GM19324 (cell line): Measurements from ENCODE around the gene TTC12.

ENCODE experiments used
- ATAC-seq: cut with Tn5 transposase; IDR thresholded peaks from one replicate; pipeline ENCODE4 v1.9.1; 2021; ENCODE audit warnings: mild to moderate bottlenecking, moderate library complexity; ENCODE audit not compliant: unreplicated experiment, low FRiP score

The TTC12 gene

GRCh38 chr11:113397821-113398220, 83.4 kb downstream of the TTC12 start:
- no peak for ATAC-seq

DNA sequence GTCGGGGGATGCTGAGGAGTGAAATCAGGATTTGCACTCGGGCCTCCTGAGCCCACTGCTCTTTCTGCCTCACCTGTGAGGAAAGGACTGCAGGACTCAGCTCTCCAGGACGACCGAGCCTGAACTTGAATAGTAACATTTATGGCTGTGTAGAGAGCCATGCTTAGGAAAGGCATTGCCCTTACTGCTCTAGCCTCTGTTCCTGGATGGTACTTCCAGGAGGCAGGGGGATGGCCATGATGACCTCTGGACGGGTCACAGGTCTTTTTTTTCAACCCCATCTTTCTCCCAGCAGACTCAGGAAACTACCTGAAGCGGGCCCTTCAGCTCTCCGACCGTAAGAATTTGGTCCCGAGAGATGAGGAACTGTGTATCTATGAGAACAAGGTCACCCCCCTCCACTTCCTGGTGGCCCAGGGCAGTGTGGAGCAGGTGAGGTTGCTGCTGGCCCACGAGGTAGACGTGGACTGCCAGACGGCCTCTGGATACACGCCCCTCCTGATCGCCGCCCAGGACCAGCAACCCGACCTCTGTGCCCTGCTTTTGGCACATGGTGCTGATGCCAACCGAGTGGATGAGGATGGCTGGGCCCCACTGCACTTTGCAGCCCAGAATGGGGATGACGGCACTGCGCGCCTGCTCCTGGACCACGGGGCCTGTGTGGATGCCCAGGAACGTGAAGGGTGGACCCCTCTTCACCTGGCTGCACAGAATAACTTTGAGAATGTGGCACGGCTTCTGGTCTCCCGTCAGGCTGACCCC, 84.5 kb downstream of the TTC12 start:
- no peak for ATAC-seq

- no peak for ATAC-seq
These were observed 86.3 kb downstream of the TTC12 start for GRCh38 chr11:113400631-113401230.

DNA sequence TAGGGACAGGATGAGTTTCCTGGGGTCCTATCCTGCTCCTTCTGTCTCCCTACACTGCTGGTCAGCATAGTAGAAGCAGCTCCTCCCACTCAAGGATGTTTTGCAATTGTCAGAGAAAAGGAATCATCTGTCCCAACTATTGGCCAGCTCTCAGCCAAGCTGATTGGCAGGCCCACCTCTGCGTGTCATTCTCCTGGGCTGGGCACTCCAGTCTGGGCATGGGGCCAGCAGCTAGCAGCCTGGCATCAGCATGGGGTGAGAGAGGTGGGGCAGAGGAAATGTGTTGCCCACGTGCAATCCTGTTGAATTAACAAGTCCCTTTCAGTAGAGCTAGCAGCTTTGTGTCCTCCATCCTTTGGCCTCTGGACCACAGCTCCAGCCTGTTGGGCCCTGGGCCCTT, 87.3 kb downstream of the TTC12 start:
- ATAC-seq: no peak

- ATAC-seq: no peak
These were observed 90.6 kb downstream of the TTC12 start for GRCh38 chr11:113404859-113405430.

GRCh38 chr11:113405724-113406478, 91.5 kb downstream of the TTC12 start:
- ATAC-seq: no peak

- no peak for ATAC-seq
These were observed 92.8 kb downstream of the TTC12 start for GRCh38 chr11:113407163-113407562.

- ATAC-seq: no peak
These were observed 93.8 kb downstream of the TTC12 start for GRCh38 chr11:113408206-113408605.

- no peak for ATAC-seq
These were observed 94.5 kb downstream of the TTC12 start for GRCh38 chr11:113408887-113409286.

DNA sequence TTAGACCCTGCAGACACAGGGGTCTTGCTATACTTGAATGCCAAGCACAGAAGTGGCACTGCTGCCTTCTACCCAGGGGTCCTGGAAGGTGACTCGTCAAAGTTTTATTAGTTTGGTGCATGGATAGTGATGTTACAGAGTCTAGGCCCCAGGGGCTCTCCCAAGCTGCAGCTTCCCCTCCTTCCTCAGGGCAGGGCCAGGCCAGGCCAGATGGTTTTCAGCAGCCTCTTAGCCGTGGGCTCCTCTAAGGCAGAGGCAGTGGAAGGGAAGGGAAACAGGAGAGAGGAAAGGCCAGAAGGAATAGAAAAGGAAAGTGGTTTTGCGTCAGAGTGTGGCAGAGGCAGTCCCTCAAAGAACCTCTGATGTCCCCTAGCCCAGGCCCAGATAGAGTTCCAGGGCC, 95.1 kb downstream of the TTC12 start:
- ATAC-seq: no peak

DNA sequence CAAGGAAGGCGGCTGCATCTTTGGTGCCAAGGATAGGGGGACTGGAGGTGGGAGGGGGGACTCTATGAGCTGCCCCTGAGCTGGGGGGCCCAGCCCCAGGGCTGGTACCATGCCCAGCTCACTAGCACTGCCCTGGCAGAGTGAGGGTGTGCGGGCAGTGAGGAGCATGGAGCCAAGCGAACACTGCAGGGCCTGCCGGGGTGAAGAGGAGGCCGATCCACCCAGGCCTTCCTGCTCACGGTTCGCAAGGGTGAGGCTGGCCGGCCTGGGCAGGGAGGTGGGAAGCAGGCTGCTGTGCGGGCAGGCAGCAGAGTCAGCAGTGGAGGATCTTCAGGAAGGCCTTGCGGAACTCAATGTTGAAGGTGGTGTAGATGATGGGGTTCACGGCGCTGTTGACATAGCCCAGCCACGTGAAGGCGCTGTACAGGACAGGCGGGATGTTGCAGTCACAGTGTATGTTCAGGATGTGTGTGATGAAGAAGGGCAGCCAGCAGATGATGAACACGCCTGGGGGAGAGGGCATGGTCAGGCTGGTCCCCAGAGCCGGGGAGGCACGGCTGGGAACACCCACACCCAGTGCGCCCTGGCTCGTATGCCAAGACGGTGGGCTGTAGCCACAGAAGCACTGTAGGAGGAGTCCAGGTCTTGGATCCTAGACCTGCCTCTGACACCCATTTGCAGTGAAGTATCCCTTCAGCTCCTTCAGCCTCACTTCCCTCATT, 96.2 kb downstream of the TTC12 start:
- no peak for ATAC-seq

DNA sequence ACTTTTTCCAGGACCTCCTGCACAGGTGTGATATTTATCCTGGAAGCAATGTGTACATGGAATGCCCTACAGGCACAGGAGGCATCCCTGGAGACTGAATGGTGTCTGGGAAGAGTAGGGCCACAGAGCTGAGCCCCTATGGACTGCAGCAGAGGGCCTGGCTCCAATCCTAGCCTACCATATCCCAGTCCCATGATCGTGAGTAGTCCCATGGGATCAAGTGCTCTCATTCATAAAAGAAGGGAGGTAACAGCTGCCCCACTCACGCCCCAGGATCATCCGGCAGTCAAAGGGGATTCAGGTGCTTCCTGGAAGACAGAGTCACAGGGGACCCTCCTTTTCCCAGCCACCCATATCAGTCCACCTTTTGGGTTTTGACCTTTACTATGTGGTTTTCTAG, 97.2 kb downstream of the TTC12 start:
- no peak for ATAC-seq

DNA sequence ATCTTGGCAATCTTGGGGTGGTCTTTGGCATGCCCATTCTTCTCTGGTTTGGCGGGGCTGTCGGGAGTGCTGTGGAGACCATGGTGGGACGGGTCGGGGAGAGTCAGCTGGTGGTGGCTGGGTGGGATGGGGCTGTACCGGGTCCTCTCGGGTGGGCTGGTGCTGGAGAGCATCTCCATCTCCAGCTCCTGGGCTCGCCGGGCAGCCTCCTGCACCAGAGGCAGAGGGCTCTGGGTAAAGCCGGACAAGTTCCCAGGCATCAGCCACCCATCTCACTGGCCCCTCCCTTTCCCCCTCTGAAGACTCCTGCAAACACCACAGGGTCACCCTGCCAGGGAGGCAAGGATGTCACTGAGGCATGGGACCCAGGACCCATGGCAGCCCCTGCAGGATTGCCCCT, 98.3 kb downstream of the TTC12 start:
- ATAC-seq: no peak

- ATAC-seq: no peak
These were observed 101.0 kb downstream of the TTC12 start for GRCh38 chr11:113415343-113415742.
